GM23338 (cell line): ENCODE measurements around the gene SRGAP1.

ENCODE experiments used
- CREB1 ChIP-seq: fragments of 250-450 bp; sonication (Bioruptor Pico); IDR thresholded peaks from 2 replicates; pipeline ENCODE4 v1.5.0; 2020; ENCODE audit warnings: low read depth, mild to moderate bottlenecking, moderate library complexity
- EZH2 ChIP-seq: fragments of 200-600 bp; sonication (generic); IDR thresholded peaks from one replicate; pipeline ENCODE4 v1.8.0; 2017; ENCODE audit warnings: antibody characterized with exemption, mild to moderate bottlenecking, low read depth; ENCODE audit not compliant: unreplicated experiment
- EZH2phosphoT487 ChIP-seq: fragments of 200-600 bp; sonication (generic); IDR thresholded peaks from one replicate; pipeline ENCODE4 v1.8.1; 2018; ENCODE audit warnings: antibody characterized with exemption; ENCODE audit not compliant: unreplicated experiment
- JUNB ChIP-seq: IDR thresholded peaks from one replicate; pipeline ENCODE4 v1.6.1; 2016; ENCODE audit warnings: antibody characterized with exemption; ENCODE audit not compliant: unreplicated experiment
- NANOG ChIP-seq: IDR thresholded peaks from 2 replicates; pipeline ENCODE4 v1.6.1; 2016; ENCODE audit warnings: antibody characterized with exemption, borderline replicate concordance
- POLR2AphosphoS5 ChIP-seq: IDR thresholded peaks from 2 replicates; pipeline ENCODE4 v1.6.1; 2016; ENCODE audit warnings: antibody characterized with exemption, low read depth
- STAT1 ChIP-seq: IDR thresholded peaks from one replicate; pipeline ENCODE4 v1.6.1; 2016; ENCODE audit warnings: antibody characterized with exemption; ENCODE audit not compliant: unreplicated experiment
- ZNF114 ChIP-seq: fragments of 250-450 bp; sonication (Bioruptor Pico); IDR thresholded peaks from 2 replicates; pipeline ENCODE4 v1.5.0; 2020; ENCODE audit warnings: mild to moderate bottlenecking, moderate library complexity
- ZNF331 ChIP-seq: fragments of 250-450 bp; sonication (Bioruptor Pico); IDR thresholded peaks from 2 replicates; pipeline ENCODE4 v1.5.0; 2020; ENCODE audit warnings: low read depth, mild to moderate bottlenecking, moderate library complexity
- TF ChIP-seq, protein P1 (sequence below), 2 experiments: fragments of 200-600 bp in 1 of 2; sonication (generic) in 1 of 2; conservative IDR thresholded peaks; 2 replicates each; pipeline versions ENCODE4 v1.5.1 to v1.6.1; 2016 to 2017; ENCODE audit warnings: antibody characterized with exemption in 2 of 2, low read depth in 2 of 2, mild to moderate bottlenecking in 2 of 2, moderate library complexity in 1 of 2
- TF ChIP-seq, protein P2 (sequence below): IDR thresholded peaks from one replicate; pipeline ENCODE4 v1.6.1; 2018; ENCODE audit warnings: antibody characterized with exemption; ENCODE audit not compliant: unreplicated experiment
- TF ChIP-seq, protein P3 (sequence below): IDR thresholded peaks from 2 replicates; pipeline ENCODE4 v1.6.1; 2016; ENCODE audit warnings: antibody characterized with exemption
- TF ChIP-seq, protein P4 (sequence below): fragments of 250-450 bp; sonication (Bioruptor Pico); IDR thresholded peaks from 2 replicates; pipeline ENCODE4 v1.5.0; 2020; ENCODE audit warnings: mild to moderate bottlenecking, moderate library complexity

DNA sequence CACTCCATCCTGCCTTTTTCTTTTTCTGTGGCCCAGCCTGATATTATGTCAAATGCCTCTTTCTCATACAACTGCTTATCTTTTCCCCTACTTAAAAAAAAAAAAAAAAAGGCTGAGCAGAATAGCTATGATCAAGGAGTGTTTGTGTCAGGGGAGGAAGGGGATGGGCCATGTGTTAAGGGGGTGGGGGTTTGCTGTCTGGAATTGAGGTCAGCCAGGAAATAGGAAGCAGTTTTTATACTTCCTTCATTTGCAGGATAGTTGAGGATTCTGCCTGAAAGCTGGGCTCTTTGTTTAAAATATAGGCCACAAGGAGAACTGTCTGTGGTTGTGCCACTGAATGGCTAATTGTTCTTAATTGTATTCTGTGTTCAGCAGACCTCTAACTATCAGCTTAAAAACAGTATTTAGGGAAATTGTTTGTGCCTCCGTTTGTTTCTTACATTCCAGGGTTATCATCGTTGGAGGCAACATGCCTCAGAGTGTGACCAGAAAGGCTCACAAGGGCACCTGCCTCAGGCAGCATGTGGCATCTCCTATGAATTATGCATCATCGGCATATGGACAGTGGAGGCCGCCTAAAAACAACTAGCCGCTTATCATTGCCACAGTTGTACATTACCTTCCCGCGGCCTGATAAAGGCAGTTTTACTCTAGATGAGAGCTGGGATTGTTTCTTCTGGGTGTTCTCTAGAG, 96.0 kb downstream of the SRGAP1 start:
- TF ChIP-seq POLR2AphosphoS5 (no peak), EZH2 (no peak), CREB1 (CRISPR knock-in tag) (no peak), EZH2phosphoT487 (no peak), NANOG (no peak), ZNF331 (no peak), STAT1 (no peak), ZNF114 (CRISPR knock-in tag) (no peak), JUNB (no peak)
- TF ChIP-seq, protein P1, sequence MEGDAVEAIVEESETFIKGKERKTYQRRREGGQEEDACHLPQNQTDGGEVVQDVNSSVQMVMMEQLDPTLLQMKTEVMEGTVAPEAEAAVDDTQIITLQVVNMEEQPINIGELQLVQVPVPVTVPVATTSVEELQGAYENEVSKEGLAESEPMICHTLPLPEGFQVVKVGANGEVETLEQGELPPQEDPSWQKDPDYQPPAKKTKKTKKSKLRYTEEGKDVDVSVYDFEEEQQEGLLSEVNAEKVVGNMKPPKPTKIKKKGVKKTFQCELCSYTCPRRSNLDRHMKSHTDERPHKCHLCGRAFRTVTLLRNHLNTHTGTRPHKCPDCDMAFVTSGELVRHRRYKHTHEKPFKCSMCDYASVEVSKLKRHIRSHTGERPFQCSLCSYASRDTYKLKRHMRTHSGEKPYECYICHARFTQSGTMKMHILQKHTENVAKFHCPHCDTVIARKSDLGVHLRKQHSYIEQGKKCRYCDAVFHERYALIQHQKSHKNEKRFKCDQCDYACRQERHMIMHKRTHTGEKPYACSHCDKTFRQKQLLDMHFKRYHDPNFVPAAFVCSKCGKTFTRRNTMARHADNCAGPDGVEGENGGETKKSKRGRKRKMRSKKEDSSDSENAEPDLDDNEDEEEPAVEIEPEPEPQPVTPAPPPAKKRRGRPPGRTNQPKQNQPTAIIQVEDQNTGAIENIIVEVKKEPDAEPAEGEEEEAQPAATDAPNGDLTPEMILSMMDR (conservative IDR thresholded peaks at IDR 0.05; ENCODE audit: low read depth in 2 of 2): no peak
- TF ChIP-seq, protein P2, sequence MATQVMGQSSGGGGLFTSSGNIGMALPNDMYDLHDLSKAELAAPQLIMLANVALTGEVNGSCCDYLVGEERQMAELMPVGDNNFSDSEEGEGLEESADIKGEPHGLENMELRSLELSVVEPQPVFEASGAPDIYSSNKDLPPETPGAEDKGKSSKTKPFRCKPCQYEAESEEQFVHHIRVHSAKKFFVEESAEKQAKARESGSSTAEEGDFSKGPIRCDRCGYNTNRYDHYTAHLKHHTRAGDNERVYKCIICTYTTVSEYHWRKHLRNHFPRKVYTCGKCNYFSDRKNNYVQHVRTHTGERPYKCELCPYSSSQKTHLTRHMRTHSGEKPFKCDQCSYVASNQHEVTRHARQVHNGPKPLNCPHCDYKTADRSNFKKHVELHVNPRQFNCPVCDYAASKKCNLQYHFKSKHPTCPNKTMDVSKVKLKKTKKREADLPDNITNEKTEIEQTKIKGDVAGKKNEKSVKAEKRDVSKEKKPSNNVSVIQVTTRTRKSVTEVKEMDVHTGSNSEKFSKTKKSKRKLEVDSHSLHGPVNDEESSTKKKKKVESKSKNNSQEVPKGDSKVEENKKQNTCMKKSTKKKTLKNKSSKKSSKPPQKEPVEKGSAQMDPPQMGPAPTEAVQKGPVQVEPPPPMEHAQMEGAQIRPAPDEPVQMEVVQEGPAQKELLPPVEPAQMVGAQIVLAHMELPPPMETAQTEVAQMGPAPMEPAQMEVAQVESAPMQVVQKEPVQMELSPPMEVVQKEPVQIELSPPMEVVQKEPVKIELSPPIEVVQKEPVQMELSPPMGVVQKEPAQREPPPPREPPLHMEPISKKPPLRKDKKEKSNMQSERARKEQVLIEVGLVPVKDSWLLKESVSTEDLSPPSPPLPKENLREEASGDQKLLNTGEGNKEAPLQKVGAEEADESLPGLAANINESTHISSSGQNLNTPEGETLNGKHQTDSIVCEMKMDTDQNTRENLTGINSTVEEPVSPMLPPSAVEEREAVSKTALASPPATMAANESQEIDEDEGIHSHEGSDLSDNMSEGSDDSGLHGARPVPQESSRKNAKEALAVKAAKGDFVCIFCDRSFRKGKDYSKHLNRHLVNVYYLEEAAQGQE: no peak
- TF ChIP-seq, protein P3, sequence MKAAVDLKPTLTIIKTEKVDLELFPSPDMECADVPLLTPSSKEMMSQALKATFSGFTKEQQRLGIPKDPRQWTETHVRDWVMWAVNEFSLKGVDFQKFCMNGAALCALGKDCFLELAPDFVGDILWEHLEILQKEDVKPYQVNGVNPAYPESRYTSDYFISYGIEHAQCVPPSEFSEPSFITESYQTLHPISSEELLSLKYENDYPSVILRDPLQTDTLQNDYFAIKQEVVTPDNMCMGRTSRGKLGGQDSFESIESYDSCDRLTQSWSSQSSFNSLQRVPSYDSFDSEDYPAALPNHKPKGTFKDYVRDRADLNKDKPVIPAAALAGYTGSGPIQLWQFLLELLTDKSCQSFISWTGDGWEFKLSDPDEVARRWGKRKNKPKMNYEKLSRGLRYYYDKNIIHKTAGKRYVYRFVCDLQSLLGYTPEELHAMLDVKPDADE: no peak
- TF ChIP-seq, protein P4, sequence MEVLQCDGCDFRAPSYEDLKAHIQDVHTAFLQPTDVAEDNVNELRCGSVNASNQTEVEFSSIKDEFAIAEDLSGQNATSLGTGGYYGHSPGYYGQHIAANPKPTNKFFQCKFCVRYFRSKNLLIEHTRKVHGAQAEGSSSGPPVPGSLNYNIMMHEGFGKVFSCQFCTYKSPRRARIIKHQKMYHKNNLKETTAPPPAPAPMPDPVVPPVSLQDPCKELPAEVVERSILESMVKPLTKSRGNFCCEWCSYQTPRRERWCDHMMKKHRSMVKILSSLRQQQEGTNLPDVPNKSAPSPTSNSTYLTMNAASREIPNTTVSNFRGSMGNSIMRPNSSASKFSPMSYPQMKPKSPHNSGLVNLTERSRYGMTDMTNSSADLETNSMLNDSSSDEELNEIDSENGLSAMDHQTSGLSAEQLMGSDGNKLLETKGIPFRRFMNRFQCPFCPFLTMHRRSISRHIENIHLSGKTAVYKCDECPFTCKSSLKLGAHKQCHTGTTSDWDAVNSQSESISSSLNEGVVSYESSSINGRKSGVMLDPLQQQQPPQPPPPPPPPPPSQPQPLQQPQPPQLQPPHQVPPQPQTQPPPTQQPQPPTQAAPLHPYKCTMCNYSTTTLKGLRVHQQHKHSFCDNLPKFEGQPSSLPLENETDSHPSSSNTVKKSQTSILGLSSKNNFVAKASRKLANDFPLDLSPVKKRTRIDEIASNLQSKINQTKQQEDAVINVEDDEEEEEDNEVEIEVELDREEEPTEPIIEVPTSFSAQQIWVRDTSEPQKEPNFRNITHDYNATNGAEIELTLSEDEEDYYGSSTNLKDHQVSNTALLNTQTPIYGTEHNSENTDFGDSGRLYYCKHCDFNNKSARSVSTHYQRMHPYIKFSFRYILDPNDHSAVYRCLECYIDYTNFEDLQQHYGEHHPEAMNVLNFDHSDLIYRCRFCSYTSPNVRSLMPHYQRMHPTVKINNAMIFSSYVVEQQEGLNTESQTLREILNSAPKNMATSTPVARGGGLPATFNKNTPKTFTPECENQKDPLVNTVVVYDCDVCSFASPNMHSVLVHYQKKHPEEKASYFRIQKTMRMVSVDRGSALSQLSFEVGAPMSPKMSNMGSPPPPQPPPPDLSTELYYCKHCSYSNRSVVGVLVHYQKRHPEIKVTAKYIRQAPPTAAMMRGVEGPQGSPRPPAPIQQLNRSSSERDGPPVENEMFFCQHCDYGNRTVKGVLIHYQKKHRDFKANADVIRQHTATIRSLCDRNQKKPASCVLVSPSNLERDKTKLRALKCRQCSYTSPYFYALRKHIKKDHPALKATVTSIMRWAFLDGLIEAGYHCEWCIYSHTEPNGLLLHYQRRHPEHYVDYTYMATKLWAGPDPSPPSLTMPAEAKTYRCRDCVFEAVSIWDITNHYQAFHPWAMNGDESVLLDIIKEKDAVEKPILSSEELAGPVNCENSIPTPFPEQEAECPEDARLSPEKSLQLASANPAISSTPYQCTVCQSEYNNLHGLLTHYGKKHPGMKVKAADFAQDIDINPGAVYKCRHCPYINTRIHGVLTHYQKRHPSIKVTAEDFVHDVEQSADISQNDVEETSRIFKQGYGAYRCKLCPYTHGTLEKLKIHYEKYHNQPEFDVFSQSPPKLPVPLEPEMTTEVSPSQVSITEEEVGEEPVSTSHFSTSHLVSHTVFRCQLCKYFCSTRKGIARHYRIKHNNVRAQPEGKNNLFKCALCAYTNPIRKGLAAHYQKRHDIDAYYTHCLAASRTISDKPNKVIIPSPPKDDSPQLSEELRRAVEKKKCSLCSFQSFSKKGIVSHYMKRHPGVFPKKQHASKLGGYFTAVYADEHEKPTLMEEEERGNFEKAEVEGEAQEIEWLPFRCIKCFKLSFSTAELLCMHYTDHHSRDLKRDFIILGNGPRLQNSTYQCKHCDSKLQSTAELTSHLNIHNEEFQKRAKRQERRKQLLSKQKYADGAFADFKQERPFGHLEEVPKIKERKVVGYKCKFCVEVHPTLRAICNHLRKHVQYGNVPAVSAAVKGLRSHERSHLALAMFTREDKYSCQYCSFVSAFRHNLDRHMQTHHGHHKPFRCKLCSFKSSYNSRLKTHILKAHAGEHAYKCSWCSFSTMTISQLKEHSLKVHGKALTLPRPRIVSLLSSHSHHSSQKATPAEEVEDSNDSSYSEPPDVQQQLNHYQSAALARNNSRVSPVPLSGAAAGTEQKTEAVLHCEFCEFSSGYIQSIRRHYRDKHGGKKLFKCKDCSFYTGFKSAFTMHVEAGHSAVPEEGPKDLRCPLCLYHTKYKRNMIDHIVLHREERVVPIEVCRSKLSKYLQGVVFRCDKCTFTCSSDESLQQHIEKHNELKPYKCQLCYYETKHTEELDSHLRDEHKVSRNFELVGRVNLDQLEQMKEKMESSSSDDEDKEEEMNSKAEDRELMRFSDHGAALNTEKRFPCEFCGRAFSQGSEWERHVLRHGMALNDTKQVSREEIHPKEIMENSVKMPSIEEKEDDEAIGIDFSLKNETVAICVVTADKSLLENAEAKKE: no peak
